ENCODE results near the gene YTHDF2. TPM values are rescaled to one million over a fixed set of nuclear protein-coding genes. Genes with fewer than 3 reads are reported as not detected.
A peak's percentile ranks its signal among the peaks of the same experiment; 100 is the strongest.

The YTHDF2 gene
- total and polyA plus RNA-seq, 9 of the 15 experiments (the other 6 are each of a cell fraction or from before 2014, with no cell fraction given) = 41.0 to 111 (median 83.3) TPM

DNA sequence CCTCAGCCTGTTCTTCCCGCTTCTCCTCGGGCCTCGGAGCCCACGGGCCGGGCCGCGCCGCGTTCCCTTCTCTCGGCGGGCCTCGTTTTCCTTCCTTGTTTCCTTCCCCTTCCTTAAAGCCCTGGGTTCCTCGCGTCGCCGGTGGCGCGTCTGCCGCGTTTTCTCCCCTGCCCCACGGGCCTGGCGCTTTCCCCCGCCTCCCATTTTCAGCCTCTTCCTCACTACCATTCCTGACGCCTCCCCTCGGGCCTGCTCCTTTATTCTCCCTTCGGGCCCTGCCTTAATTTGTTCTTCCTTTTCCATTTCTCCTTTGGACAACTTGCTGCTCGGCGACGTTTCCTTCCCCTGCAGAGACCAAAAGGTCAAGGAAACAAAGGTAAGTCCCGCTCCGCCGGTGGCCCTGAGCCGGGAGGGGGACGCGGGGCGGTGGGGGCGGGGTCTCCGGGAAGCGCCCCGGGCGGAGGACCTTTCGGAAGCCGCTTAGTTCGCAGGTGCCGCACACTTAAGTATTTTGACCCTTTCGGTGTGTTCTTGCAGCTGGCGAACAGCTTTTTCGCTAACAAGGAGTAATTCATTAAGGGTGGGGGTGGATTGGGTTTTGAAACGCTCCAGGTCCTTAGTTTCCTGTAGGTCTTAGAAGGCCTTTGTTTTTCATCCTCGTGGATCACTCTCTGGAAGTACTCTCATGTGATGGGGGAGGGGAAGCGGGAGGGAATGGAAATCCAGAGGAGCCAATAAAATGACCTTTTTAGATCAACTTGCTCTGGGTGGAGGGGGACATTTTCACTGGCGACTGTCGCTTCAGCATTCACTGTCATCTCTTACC is 780 bp downstream of the YTHDF2 start (continued):
- TF ChIP-seq NFRKB (IDR thresholded peaks at IDR 0.05; ENCODE audit: low read depth) (0 out of 2 replicates have a peak, but pooled peaks have one; percentile 63), HNRNPLL (IDR thresholded peaks at IDR 0.05; ENCODE audit: low read depth, low read length, poor library complexity, severe bottlenecking) (peak; percentile 44), ARNT (IDR thresholded peaks at IDR 0.05) (peak; percentile 22 to 26; a peak in 1 of 4 replicates), CHD1 (IDR thresholded peaks at IDR 0.05; ENCODE audit: low read length) (peak; percentile 59), ZFP1 (CRISPR knock-in tag; IDR thresholded peaks at IDR 0.05) (no peak), KDM5B (IDR thresholded peaks at IDR 0.05; ENCODE audit: insufficient replicate concordance, low read depth, low read length) (peak; percentile 50), PHB (CRISPR knock-in tag; IDR thresholded peaks at IDR 0.05) (no peak), MXI1 (IDR thresholded peaks at IDR 0.05; ENCODE audit: low read depth, low read length) (0 out of 2 replicates have a peak, but pooled peaks have one; percentile 19), SRSF3 (IDR thresholded peaks at IDR 0.05; ENCODE audit: insufficient read depth, low read length) (peak; percentile 94; the same call in 1 of the 2 replicates), RBM14 (IDR thresholded peaks at IDR 0.05; ENCODE audit: borderline replicate concordance, insufficient read depth, low read depth, low read length) (0 out of 2 replicates have a peak, but pooled peaks have one; percentile 43), ZNF707 (CRISPR knock-in tag; conservative IDR thresholded peaks at IDR 0.05) (0 out of 2 replicates have a peak, but pooled peaks have one; percentile 26), PHF8 (IDR thresholded peaks at IDR 0.05; ENCODE audit: borderline replicate concordance, low read length) (peak; percentile 42; the same call in 1 of the 2 replicates), TCF3 (CRISPR knock-in tag; IDR thresholded peaks at IDR 0.05) (0 out of 2 replicates have a peak, but pooled peaks have one; percentile 9)
- TF ChIP-seq, protein P1, sequence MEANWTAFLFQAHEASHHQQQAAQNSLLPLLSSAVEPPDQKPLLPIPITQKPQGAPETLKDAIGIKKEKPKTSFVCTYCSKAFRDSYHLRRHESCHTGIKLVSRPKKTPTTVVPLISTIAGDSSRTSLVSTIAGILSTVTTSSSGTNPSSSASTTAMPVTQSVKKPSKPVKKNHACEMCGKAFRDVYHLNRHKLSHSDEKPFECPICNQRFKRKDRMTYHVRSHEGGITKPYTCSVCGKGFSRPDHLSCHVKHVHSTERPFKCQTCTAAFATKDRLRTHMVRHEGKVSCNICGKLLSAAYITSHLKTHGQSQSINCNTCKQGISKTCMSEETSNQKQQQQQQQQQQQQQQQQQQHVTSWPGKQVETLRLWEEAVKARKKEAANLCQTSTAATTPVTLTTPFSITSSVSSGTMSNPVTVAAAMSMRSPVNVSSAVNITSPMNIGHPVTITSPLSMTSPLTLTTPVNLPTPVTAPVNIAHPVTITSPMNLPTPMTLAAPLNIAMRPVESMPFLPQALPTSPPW (CRISPR knock-in tag; IDR thresholded peaks at IDR 0.05) = peak; percentile 75
- TF ChIP-seq, protein P2, sequence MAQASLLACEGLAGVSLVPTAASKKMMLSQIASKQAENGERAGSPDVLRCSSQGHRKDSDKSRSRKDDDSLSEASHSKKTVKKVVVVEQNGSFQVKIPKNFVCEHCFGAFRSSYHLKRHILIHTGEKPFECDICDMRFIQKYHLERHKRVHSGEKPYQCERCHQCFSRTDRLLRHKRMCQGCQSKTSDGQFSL (CRISPR knock-in tag; IDR thresholded peaks at IDR 0.05) = no peak
- TF ChIP-seq, protein P2 (tag; IDR thresholded peaks at IDR 0.05) = 0 out of 4 replicates have a peak, but pooled peaks of 1 of the 2 experiments have one; percentile 25
- TF ChIP-seq, protein P3, sequence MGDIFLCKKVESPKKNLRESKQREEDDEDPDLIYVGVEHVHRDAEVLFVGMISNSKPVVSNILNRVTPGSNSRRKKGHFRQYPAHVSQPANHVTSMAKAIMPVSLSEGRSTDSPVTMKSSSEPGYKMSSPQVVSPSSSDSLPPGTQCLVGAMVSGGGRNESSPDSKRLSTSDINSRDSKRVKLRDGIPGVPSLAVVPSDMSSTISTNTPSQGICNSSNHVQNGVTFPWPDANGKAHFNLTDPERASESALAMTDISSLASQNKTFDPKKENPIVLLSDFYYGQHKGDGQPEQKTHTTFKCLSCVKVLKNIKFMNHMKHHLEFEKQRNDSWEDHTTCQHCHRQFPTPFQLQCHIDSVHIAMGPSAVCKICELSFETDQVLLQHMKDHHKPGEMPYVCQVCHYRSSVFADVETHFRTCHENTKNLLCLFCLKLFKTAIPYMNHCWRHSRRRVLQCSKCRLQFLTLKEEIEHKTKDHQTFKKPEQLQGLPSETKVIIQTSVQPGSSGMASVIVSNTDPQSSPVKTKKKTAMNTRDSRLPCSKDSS (IDR thresholded peaks at IDR 0.05; ENCODE audit: low read depth, partially characterized antibody) = no peak
- TF ChIP-seq, protein P4, sequence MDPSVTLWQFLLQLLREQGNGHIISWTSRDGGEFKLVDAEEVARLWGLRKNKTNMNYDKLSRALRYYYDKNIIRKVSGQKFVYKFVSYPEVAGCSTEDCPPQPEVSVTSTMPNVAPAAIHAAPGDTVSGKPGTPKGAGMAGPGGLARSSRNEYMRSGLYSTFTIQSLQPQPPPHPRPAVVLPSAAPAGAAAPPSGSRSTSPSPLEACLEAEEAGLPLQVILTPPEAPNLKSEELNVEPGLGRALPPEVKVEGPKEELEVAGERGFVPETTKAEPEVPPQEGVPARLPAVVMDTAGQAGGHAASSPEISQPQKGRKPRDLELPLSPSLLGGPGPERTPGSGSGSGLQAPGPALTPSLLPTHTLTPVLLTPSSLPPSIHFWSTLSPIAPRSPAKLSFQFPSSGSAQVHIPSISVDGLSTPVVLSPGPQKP (CRISPR knock-in tag; IDR thresholded peaks at IDR 0.05) = no peak
- TF ChIP-seq, protein P5, sequence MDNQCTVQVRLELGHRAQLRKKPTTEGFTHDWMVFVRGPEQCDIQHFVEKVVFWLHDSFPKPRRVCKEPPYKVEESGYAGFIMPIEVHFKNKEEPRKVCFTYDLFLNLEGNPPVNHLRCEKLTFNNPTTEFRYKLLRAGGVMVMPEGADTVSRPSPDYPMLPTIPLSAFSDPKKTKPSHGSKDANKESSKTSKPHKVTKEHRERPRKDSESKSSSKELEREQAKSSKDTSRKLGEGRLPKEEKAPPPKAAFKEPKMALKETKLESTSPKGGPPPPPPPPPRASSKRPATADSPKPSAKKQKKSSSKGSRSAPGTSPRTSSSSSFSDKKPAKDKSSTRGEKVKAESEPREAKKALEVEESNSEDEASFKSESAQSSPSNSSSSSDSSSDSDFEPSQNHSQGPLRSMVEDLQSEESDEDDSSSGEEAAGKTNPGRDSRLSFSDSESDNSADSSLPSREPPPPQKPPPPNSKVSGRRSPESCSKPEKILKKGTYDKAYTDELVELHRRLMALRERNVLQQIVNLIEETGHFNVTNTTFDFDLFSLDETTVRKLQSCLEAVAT (IDR thresholded peaks at IDR 0.05) = peak; percentile 77 to 83
